Activated T-cell treated with anti-CD3 and anti-CD28 coated beads, Interleukin-2, amount 50 U/mL, for 48 hours (primary cell): ENCODE results near the gene IBSP.
A peak's percentile ranks its signal among the peaks of the same experiment; 100 is the strongest.

Source experiments
- DNase-seq, 2 experiments: peaks; one replicate each; pipeline ENCODE4 v3.0.0-alpha.2; 2020

The IBSP gene

DNA sequence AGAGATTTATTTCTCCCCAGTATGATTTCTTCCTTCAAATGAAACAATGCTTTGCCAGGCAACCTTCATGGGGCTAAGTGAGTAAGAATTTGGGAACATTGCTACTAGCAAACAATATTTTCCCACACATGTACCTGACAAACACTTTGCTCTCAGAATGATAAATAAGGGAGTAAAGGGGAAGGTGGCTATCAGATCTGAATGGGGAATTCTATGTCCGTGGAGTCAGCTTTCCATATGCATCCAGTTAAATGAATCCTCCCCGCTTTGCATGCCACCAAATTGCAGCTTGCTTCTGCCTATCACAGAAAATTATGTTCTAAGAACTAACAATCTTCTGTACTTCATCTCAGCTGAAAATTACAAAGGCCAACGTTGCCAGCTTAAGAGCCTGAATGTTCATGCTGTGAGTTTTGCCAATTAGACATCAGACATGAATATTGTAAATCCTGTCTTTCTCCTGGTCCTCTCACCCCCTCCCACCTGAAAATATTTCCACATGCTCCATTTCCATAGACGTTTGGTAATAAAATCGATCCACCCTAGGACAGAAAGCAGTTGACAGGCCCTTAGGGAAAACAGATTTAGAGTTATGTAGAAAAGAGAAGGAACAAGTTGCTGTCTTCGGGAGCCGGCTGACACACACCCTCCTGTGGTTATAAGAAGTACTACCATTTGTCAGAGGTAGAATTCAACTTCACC, 39.7 kb downstream of the IBSP start:
- DNase-seq, result no peak

DNA sequence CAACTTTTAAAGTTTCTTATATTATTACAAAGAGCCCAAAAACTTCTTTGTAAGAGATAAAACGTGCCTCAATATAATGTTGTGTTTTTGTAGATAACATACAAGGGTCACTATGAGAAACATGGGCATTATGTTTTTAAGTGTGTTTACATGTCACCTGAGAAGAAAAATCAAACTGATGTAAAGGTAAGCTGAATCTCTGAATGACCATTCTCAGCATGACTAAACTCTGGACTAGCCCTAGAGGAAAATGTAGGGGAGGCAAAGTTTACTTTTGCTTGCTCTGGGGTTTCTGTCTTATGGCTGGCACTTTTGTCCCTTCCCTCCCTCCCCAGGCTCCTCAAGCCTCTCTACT, 40.2 kb downstream of the IBSP start:
- no peak for DNase-seq

DNA sequence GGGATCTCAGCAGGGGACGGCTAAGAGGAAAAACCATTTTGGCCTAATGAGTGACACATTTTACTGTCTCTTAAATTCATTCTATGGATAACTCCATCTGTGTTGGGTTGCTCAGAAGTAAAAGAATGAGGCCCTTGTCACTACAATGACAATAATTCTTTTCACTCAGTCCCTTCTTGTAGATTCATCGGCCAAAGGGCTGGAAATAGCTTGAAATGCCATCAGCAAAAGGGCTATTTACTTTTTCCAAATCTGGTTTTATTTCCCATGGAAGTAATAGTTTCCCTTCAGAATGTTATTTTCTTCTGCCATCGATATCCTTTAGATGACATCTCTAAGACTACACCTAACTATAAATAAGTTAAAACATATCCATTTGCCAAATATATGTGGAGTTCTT, 40.8 kb downstream of the IBSP start:
- DNase-seq, result no peak

DNA sequence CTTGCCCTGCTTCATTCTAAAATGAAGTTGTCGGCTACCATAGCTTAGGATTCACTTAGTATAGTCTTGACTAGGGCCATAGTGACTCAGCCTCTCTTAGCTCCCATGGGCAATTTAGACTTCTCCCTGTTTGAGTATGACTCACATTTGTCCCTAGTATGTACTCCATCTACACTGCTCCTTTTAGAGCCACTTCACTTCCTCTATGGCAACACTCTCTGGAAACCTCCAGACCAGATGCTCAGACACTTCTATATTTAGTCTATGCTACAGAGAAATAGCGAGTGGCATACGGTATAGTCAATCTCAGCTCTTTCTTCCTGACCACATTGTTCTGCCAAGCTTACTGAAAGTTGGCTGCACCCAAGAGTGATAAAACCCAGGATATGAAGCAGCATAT, 44.6 kb downstream of the IBSP start:
- no peak for DNase-seq

DNA sequence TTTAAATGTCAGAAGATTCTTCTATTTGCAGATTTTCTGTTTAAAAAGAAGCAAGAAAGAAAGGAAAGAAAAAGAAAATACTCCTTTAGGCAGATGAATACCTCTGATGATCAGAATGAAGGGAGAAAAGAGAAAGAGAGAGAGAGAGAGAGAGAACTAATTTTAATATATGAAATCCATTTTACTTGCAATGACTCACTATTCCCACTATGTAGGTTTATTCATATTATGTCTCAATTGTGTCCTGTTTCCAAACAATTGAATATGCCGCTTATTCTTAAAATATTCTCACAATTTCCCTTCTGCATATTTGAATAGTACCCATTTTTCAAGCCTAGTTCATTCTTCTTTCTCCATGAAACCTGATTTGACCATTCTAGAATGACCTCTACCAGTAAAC, 45.1 kb downstream of the IBSP start:
- DNase-seq, result no peak

DNA sequence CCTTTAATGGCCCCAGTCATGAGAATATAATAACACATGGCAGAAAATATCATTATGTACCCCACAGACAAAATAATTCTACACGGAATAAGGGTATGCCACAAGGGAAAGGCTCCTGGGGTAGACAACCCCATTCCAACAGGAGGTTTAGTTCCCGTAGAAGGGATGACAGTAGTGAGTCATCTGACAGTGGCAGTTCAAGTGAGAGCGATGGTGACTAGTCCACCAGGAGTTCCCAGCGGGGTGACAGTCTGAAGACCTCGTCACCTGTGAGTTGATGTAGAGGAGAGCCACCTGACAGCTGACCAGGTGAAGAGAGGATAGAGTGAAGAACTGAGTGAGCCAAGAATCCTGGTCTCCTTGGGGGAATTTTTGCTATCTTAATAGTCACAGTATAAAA, 46.9 kb downstream of the IBSP start:
- no peak for DNase-seq

DNA sequence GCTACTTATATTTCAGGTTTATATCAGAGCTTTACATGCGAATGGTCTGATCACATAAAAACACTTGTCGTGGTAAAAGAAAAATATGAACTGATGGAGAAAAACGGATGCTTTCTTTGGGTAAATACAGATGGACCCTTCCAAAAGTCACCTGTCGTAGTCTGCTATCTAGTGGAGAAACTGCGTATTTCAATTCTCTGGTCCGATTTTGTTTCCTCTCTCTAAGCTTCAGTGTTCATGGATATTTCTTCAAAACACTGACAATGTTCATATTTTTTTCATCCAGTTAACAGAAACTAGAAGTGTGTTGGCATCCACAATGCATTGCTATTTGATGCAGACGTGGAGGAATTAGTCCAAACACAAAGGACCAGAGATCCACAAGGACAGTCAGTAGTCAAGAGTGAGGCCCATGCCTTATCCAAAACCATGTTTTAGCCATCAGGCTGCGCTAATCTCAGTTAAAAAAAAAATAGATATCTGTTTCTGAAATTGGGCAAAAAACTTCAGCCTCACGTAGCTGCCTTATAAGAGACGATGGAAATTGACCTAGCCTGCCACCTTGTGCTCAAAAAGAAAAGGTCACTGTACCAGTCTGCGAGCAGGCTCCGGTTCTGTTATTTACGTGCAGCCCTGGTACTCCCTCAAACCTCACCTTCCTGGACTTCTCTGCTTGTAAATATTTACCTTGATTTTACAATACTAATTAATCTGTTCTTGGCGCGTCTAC, 49.4 kb downstream of the IBSP start:
- DNase-seq, result peak; percentile 23 to 34

DNA sequence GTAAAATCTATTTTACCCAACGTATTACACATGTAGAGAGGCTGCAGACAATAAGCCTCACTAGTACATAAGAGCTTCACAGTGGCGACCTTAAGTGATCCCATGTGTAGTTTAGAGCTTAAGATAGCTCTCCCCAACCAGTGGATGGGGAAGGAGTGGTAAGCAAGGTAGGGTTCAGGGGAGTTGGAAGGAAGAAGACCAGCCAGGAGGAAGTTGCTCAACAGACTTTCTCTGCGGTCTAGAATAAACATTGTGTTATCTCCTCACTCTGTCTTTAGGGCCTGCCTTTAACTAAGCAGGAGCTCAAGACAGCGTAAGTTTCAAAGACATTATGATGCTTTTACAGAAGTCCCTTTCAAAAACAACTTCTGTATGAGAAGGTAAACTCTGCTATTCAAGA, 50.3 kb downstream of the IBSP start:
- DNase-seq, result no peak

DNA sequence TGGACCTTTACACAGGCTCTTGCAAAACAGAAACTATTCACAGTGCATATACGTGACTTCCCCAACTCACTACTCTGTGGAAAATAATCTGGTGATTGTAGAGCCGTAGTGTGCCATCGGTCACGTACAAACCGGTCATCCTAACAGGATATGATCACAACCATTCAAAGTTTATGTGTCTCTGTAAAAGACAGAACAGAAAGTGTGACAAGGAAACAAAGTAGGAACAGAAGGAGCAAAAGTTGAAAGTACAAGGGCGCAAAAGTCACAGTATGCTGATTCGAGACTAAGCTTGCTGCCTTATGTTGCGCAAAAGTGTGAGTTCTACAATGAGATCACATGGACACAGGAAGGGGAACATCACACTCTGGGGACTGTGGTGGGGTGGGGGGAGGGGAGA, 52.0 kb downstream of the IBSP start:
- no peak for DNase-seq

DNA sequence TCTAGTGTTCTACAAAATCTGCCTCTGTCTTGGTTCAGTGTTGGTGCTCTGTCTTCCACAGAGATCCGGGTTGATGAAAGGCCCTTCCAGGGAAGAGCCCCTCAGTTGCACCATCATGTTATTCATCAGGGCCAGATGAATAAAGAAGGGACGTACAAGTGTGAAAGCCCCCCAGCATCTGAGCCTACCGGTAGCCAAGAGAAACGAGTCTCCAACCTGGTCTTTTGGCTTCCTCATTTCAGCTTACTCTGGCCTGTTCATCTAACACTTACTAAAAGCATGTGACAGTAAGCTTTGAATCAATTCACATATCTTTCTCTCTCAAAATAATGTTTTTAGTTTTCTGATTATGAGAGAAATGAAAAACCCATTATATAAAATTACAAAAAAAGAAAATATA, 52.6 kb downstream of the IBSP start:
- DNase-seq, result no peak

DNA sequence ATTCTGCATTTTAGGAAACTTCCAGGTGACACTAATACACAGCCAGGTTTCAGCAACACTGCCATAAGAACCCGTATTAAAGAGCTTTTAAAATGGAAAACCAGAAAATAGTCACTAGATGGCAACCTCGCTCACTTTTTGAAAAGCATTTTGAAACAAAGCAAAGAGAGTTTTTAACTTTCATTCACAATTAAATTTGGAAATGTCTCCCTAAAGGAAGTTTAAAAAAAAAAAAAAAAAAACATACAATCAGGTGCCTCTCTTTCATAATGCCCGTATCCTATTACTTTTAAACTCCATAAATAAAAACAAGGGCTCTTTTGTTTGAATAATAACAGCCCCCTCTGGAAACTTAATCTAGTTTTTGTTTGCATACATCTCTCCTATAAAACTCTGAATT, 53.8 kb downstream of the IBSP start:
- DNase-seq, result no peak

DNA sequence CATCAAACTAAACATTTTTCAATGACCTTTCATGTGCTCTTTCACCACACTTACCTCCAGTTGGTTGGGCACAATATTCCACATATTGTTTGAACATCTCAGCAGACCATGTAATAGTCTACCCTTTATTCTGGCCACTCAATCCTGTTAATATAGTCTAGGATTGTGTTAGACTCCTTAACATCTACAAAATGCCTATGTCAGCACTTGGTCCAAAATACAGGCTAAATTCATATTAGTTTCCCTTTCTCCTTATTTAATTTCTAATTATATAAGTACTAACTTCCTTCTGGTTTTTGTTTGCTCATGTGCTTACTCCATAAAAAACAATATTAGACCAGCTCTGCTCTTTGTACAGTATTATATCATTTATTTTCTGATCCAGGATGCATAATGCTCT, 54.5 kb downstream of the IBSP start:
- DNase-seq, result no peak

DNA sequence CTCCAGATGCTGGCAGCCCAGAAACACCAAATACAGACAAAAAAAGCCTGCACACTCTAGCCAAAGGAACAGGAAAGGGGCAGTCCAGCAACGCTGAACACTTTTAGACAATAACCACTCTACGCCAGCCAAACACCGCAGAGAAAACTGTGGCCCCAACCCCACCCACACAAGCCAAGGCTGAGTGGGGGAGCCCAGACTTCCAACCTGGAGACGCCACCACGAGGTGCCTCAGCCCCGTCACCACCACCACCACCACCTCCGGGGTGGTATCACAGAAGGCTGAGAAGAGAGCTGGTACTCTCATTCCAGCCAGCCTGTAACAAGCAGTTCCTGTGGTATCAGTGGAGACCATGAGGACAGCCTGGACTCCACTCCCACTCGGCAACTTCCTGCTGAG, 56.2 kb downstream of the IBSP start:
- no peak for DNase-seq

DNA sequence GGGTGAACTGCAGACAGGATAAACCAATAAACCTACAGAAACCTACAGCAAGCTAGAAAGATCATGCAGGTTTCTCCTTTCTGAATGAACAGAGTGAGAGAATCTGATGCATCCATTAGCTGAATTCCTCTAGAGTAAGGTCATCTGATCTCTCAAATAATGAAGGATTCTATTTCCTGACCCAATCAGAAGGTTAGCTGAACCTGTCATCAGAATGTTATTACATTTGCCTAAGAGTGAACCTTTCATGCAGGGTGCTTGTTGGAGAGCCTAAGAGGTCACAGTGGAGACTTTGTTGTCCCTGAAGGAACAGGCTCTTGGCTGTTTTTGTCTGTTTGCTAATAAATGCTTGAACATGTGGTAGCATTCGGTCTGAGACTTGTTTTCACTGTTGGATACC, 57.5 kb downstream of the IBSP start:
- DNase-seq, result no peak

DNA sequence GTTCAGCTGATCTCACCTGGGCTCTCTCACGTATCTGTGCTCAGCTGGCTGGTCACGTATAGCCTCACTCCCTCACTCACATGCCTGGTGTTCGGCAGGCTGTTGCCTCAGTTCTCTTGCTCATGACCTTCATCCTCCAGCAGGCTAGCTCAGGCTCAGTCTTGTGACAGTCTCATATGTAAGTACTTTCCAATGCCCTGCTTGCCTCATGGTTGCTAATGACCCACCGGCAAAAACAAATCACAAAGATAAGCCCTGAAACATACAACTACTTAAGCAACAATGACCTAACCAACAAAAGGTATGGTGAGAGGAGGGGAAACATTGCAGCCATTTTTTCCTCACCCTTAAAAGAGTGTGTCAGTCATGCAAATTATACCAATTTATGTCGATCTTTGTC, 58.4 kb downstream of the IBSP start:
- DNase-seq, result no peak
